Fibroblast of upper back skin (primary cell): ENCODE data around the gene EEPD1.
"Not testable (repeated sequence)": the region's sequence is repeated elsewhere in the genome, so short reads cannot be mapped to it uniquely, and the experiment has no call there.

ENCODE experiments used
- DNase-seq: peaks from one replicate; pipeline ENCODE4 v3.0.0-alpha.2; 2013

Gene EEPD1

DNA sequence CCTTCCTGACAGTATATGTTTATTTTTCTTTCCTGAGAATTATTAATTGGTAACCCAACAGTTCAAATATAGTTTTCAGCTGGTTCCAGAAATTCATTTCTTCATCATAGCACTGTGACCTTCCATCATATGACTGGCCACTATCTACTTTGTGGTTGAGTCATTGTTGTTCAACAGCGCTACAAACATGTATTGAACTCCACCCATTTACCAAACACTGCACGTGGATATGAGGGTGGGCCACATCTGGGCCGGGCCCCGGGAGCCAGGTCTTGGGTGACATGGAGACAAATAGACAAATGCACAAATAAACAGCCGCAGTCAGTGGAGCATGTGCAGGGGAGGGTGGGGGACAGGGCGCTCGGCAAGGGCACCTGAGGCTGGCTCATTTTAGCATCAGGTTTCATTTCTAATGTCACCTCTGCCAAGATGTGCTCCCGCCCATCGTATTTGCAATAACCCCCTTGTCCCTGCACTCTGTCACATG, 24.0 kb upstream of the EEPD1 start:
- no peak for DNase-seq

DNA sequence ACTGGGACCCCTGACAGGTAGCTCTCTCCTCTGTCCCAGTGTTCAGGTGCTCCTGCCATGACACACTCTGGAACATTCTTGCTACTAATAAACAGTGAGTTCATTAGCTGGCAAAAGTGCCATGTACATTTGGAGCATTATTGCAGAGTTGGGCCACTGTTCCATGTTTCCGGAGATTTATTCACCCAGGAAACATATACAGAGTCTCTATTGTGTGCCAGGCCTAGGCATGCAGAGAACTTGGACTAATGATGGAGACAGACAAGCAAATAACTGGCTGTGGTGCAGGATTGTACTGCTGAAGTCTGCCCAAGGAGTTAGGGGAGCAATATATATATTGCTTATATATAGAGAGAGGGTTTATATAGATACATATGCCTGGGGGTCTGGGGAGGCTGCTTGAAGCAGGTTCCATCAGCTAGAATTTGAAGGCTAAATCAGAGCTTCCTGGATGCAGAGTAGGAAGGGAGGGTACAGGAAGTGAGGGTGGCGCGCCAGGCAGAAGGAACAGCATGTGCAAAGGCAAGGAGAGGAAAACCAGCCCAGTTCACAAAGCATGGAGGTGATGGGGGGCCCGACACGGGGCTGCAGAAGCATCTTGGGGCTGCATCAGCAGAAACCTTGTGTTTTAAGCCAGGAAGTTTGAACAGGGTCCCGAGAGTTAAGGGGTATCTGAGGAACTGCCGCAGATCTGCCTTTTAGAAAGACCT, 22.7 kb upstream of the EEPD1 start:
- no peak for DNase-seq

DNA sequence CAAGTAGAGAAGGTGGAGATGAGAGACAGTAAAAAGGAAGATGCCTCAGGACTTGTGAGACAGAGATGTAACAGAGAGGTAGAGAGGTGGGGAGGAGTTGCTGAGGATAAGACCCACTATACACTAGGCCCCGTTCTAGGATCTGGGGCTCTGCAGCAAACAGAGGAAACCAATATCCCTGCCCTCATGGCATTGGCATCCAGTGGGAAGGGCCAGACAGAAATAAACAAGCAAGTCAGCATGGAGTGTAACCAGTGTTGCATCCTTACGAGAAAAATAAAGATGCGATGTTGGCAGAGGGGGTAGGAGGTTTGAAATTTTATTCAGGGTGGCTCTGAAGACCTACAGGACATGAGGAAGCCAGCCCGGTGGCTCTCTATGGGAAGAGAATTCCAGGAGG, 22.0 kb upstream of the EEPD1 start:
- DNase-seq: no peak

DNA sequence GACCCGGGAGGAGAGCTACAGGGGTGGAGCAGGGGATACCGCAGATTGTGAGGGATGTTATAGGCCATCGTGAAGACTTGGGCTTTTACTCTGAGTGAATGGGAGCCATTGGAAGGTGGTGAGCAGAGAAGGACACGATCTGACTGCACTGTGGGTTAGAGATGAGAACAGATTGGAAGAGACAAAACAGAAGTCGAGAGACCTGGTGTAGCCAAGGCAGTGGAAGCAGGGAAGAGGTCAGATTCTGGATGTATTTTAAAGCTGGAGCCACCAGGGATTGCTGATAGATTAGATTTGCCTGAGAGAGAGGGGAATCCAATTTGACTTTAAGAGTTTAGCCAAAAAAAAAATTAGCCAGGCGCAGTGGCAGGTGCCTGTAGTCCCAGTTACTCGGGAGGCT, 21.6 kb upstream of the EEPD1 start:
- DNase-seq: no peak

DNA sequence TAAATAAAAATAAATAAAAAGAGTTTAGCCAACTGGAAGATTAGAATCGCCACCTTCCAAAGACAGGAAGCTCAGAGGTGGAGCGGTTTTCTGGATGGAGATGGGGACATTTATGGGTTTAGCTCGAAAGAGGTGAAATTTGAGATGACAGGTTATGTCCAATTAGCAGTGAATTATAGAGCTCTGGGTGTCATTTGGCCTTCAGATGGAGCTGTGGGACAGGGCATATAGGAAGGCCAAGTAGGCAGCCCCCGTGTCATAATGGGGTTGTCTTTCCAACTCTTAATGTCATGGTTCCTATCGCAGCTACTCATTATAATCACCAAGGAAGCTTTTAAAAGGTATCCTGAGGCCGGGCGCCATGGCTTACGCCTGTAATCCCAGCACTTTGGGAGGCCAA, 21.0 kb upstream of the EEPD1 start:
- DNase-seq: no peak

DNA sequence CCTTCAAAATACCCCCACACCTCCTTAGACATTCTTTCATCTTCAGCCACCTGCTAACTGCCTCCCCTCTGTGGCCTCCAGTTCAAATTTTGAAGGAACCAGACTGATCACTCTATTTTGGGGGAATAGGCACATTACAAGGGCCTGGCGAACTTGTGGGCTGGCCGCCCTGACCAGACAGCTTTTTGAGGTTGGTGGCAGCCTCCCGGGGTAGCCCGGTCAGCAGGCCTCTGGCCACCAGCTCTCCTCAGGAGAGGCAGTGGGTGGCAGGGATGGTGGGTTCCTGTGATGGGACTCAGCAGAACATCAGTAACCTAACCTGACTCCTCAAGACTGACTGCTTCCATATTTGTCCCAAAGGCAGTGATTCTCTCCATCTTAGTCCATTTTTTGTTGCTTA, 17.4 kb upstream of the EEPD1 start:
- DNase-seq: no peak

DNA sequence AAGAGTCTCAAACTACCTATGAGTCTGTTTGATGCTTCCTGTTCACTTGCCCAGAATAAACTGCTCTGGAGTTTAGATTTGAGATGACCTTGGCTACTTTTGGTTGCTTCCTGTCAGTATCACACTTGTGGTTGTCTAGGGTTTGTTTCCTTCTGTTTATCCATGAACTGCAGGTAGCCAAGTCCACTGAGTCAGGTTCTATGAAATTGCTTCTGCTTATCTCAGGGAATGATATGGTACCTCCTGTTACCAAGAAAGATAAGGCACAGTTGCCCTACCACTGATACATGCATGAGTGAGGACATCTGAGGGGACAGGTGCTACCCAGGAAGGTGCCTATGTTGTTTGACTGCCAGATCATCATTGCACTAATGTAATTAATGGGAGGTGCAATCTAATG, 15.8 kb upstream of the EEPD1 start:
- DNase-seq: no peak

DNA sequence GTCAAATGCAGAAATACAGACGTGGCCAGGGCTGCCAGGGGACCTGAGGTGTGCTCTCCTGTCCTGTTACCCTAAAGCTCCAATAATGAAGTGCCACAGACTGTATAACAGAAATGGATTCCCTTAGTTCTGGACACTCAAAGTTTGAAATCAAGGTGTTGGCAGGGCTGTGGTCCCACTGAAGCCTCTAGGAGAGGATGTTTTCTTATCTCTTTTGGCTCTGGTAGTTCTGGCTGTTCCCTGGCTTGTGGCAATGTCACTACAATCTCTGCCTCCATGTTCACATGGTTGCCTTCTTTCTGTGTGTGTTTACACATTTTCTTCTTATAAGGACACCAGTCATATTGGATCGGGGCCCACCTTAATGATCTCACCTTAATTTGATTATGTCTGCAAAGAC, 15.3 kb upstream of the EEPD1 start:
- no peak for DNase-seq

DNA sequence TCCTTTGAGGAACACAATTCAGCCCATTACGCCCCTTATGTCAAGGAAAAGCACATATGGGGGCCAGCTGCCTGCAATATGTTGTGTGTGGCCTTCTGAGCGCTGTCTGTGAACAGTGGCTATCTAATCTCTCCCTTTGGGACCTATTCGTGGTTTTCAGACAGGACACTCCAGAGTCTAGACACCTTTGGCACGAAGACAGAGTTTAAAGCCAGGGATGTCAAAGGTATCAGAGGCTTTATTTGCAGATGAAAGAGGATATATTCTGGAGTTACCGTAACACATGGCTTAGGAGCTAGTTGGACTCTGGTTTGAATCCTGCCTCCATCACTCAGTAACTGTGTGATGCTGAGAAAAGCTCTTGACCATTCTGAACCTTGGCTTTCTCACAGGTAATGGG, 14.8 kb upstream of the EEPD1 start:
- peak; percentile 44 for DNase-seq

DNA sequence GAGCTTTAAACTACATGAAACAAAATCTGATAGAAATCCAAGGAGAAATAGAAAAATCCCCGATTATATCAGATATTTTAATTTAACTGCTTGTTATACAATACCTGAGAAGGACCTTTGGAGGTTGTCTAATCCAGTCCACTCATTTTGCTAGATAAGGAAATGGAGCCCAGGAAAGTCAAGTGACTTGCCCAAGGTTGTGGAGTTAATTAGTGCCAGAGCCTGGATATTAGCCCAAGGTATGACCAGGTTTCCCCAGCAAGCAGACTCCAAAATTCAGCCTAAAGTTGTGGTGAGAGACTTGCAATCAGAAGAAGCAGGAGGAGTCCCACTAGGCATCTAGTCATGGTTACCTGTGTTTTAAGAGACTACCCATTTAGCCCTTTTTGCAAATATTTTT, 11.7 kb upstream of the EEPD1 start:
- no peak for DNase-seq

DNA sequence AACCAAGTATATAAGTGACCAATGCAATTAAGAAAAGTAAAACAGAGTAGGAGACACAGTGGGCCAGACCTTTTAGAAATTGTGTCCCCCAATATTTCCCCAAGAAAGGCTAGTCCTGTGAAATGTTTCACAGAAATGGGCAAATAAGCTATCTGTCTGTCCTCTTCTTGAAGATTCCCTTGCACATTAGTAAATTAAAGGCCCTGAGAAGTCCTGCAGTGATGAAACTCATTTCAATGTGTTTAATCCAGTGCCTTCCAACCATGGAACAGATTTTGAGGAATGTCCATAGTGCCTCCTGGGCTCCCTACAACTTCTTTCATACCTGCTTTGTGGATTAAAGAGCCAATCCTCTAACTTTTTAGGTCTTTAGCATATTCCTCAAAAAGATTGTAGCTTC, 11.2 kb upstream of the EEPD1 start:
- no peak for DNase-seq

DNA sequence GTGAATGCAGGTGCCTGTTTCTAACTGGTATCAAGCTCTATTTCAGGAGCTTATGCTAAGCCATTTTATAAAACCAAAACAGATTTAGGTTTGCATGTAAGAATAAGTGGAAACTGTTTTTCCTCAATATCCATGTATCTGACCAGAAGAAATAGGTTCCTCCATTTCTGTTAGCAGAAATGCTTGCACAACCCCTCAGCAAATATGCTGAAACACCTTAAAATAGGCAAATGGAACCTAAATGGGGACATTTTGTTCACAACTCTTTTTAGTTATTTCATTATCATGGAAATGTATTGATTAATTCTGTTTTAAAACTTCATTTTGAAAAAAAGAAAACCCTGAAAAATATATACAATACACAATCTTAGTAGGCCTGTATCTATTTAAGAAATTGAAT, 8.9 kb upstream of the EEPD1 start:
- no peak for DNase-seq

DNA sequence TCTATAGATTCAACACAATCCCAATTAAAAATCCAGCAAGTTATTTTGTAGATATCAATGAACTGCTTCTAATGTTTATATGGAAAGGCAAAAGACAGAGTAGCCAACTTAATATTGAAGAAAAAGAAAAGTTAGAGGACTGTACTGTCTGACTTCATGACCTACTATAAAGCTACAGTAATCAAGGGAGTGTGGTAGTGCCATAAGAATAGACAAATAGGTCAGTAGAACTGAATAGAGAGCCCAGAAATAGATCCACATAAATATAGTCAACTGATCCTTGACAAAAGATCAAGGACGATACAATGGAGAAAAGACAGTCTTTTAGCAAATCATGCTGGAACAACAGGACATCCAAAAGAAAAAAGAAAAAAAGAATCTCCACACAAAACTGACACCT, 7.4 kb upstream of the EEPD1 start:
- no peak for DNase-seq

DNA sequence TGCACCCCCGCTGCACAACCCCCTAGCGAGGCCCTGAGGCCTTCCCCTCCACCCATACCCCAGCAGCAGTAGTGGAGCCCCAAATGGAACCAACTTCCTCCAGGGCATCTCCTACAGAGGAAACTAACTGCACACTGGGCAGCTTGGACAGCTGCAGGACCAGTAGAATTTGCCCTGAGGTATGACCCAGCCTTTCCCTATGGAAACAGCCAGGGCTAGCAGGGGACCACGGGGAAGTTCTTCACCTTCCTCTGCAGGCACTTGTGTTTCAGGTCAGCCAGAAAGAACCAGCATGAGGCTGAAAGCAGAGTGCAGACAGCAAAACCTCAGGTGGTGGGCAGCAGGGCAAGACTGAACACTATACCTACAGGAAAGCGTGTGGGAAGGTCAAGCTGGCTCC, 5.7 kb upstream of the EEPD1 start:
- no peak for DNase-seq

DNA sequence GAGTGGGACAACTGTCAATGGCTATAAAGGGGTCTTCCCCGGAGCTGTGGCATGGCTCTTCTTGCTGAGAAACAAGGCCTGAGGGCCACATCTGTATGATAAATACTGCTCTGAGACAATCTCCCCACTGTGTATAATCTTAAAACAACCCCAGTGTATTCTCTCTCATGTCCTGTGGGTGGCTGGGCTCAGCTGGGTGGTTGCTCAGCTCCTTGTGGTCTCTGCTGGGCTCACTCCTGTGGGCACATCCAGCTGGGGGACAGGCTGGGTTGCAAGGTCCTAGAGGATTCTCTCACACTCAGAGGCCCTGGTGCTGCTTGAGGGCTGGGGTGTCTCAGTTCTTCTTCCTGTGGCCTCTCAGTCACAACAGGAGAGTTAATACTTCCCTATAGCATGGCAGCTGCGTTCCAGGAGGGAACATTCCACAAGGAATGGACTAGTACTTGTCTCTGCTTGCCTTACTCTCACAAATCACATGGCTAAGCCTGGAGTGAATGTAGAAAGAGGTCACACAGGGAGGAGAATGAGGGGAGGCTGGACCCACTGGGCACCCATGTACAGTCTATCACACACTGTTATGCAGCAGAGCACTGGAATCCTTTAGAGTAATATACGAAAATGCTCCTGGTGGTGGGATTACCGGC, 4.5 kb upstream of the EEPD1 start:
- DNase-seq: no peak

DNA sequence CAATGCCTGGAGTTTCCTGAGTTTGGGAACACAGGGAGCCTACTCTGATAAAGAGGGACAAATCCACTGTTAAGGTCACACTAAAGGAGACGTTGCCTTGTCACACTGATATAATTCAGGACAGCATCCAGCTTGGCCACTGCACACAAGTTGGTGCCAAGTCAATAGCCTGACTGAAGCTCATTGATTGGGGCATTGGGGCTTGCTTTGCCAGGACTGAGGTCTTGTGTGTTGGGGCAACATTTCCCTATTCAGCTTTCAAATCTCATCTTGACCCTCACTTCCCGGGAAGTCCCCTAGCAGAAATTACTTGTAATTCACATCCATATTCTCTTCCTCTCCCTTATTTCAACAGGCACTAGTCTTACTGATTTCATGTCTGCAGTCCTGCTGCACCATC, 3.8 kb upstream of the EEPD1 start:
- DNase-seq: not testable (repeated sequence)

DNA sequence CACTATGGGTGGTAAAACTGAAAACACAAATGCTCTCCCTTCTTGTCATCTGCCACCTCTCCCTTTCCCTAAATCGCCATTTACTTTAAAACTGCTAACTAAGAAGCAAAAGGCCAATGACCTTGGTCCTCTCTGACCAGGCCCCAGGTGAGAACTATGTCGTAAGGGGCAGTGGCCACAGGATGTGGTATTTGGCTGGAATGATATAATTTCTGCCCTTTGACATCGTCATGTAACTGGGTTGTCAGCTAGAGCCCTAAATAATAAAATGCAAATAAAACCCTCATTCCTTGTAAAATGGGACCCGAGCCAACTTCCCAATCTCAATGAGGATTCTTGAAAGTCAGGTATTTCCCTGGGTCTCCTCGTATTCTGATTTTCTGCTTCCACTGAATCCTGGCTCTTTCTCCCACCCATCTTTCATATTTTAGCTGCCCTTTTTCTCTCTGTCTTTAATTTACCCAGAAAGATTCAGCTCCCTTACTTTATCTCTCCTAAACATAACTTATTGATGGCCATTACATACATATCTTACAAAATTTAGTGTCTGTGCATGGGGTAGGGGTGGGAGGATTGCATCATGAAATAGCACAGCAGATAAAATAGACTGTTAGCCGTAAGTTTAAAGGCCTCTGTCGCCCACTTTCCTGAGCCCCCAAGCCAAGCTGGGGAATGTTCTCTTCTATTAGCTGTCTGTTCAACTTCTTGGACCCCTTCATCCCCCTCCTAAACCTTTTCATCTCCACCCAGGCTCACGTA, 3.2 kb upstream of the EEPD1 start:
- DNase-seq: no peak

DNA sequence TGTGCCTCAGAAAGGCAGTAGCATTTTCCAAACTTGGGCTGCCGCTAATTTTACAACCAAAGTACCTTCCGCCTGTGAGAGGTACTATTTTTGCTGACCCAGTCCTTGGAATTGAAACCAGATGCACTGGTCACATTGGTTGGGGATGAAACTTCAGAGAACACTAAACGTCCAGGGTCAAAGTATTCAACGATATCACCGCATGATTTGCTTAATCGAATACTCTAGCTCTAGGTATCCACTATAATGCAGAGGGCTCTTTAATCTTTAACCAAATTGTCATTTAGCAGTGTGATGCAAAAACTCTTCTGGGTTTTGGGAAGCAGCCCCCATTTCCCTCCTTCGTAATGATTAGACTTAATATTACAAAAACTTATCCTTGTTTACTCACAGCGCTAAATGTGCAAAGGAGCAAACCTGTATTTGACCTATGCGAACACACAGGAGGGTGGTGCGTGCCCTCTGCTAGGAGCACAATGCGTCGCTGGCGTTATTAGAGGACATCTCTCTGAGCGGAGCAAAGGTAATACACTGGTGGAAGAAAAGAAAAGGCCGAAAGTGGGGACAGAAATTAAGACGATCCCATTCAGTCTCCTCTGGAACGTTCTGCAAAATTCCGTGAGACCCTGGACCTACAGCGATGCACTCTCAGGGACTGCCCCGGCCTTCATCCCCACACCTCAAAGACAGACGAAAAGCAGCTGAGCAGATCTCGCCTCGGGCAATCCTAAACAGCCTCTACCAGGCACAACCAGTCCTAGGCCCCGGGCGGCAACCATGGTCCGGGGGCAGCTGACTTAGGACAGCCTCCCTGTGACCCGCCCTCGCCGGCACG, 916 bp upstream of the EEPD1 start:
- DNase-seq: no peak

DNA sequence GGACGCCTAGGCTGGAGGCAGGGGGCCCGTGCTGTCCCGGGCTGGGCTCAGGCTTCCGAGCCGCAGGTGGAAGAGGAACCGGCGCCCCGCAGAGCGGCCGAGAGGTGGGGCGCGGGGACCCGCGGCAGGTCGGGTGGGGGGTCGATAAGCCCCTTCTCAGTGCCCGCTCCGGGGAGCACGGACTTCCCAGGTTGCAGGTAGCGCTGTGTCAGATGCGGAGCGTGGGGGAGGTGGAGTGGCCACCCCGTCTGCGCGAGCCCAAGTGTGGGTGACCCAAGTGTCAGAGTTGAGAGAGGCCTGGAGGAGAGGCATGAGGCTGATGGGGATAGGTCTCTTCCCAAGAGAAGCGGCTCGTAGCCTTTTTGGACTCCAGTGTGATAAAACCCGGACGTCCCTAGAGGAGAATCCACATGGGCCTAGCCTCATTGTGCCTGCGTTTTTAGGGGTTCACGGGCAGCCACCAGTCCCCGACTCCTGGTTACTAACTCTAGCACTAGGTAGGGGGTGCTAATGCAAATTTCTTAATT, 580 bp downstream of the EEPD1 start:
- no peak for DNase-seq

DNA sequence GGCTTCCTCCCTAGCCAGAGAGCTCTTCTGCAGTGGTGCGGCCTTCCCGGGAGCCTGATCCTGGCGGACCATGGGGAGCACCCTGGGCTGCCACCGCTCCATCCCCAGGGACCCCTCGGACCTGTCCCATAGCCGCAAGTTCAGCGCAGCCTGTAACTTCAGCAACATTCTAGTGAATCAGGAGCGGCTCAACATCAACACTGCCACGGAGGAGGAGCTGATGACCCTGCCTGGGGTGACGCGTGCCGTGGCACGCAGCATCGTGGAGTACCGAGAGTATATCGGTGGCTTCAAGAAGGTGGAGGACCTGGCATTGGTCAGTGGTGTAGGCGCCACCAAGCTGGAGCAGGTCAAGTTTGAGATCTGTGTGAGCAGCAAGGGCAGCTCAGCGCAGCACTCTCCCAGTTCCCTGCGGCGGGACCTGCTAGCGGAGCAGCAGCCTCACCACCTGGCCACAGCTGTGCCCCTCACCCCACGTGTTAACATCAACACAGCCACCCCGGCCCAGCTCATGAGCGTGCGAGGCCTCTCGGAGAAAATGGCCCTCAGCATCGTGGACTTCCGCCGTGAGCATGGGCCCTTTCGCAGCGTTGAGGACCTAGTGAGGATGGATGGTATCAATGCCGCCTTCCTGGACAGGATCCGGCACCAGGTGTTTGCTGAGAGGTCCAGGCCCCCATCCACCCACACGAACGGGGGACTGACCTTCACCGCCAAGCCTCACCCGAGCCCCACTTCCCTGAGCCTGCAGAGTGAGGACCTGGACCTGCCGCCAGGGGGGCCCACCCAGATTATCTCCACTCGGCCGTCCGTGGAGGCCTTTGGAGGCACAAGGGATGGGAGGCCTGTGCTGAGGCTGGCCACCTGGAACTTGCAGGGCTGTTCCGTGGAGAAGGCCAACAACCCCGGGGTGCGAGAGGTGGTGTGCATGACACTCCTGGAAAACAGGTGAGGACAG, 1.5 kb downstream of the EEPD1 start:
- DNase-seq: no peak

DNA sequence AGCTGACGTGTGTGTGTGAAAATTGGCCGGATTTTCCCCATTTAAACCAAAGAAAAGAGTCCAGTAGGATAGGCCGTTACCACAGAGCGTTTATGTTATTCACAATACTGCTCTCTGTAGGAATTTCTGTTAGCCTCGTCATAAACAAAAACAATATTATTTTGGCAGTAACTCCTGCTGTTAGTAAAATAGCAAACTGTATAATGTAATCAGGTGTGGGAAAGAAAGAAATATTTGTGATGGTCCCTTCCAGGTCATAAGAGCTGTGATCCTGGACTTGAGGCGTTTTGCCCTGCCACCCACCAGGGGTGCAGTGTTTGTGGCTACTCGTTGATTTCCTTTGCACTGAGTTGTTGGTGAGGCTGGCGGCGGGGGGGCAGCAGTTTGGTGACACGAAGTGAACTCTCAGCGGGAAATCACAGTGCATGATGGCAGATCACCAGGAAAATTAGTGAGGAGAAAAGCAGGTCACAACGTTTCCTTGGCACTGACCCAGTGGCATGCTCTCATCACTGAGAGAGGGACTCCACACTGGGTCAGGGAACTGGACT, 2.8 kb downstream of the EEPD1 start:
- DNase-seq: peak; percentile 29
